K562 (cell line): ENCODE results near the gene RARA. TPM values are rescaled to one million over a fixed set of nuclear protein-coding genes. Genes with fewer than 3 reads are reported as not detected.

Experiments used
- ATAC-seq: fragments of 200-7000 bp; cut with Tn5 transposase; 3 replicates; pipeline ENCODE4 v1.9.1; 2020; ENCODE audit warnings: moderate library complexity
- Bru-seq: library from RNA; stranded (reverse); fragments of 400-500 nt; gene quantifications from one replicate; lab custom pipeline; 2021; lab: Mats Ljungman, UMichigan
- BruChase-seq, 2 experiments: library from RNA; stranded (reverse); fragments of 400-500 nt; gene quantifications; one replicate each; lab custom pipeline; 2021; lab: Mats Ljungman, UMichigan
- BruUV-seq: library from RNA; stranded (reverse); fragments of 400-500 nt; replicated peaks from 2 replicates; lab custom pipeline; 2021; lab: Mats Ljungman, UMichigan
- CTCF ChIA-PET: fragments of 300-600 bp; formaldehyde crosslinking; extraction: SDS; loops from one replicate; lab custom pipeline; 2021; ENCODE audit warnings: low intra/inter-chr PET ratio; lab: Yijun Ruan, JAX
- POLR2A ChIA-PET: fragments of 300-600, 350-650 bp; sonication (Branson Sonifier 250); formaldehyde crosslinking; extraction: SDS; loops from one replicate; lab custom pipeline; 2021; ENCODE audit warnings: antibody characterized with exemption, inconsistent platforms; lab: Yijun Ruan, JAX
- DNase-seq, 4 experiments: peaks; one replicate each; pipeline versions ENCODE4 v3.0.0 to v3.0.0-alpha.2; 2011 to 2018; ENCODE audit warnings: low spot score in 3 of 4, mixed read lengths in 3 of 4; ENCODE audit errors: extremely low read depth in 1 of 4
- FAIRE-seq: peaks from 2 replicates; lab custom pipeline; 2011; peaks lifted over from hg19 to GRCh38; lab: Jason Lieb, UNC
- H2AFZ ChIP-seq: 2 replicates; pipeline ENCODE4 v1.6.0; 2011; ENCODE audit warnings: low read depth, low read length, control low read depth, inconsistent platforms
- H3K27ac ChIP-seq: fragments of 200-600 bp; 3 replicates; pipeline ENCODE4 v1.8.0; 2011; ENCODE audit warnings: low read depth, mild to moderate bottlenecking, control low read depth, inconsistent platforms, low read length, moderate library complexity, mixed read lengths; ENCODE audit errors: extremely low read depth
- H3K27me3 ChIP-seq, 2 experiments: fragments of 300-600 bp in 1 of 2; 2 replicates in 1 of 2; 3 replicates in 1 of 2; pipeline versions ENCODE4 v1.6.0 to v1.8.0; 2011; ENCODE audit warnings: inconsistent platforms in 2 of 2, low read length in 2 of 2, mild to moderate bottlenecking in 1 of 2, mixed read lengths in 1 of 2, moderate library complexity in 1 of 2; ENCODE audit not compliant: control insufficient read depth in 2 of 2, insufficient read depth in 2 of 2
- H3K36me3 ChIP-seq: fragments of 300-600 bp; 3 replicates; pipeline ENCODE4 v1.8.0; 2011; ENCODE audit warnings: mild to moderate bottlenecking, low read length, inconsistent platforms; ENCODE audit not compliant: control insufficient read depth, insufficient read depth
- H3K4me1 ChIP-seq, 2 experiments: fragments of 200-600 bp in 1 of 2; replicated peaks in 1 of 2; 2 replicates in 1 of 2; 3 replicates in 1 of 2; pipeline versions ENCODE4 v1.5.1 to v1.8.0; 2011; ENCODE audit warnings: inconsistent platforms in 2 of 2, low read length in 2 of 2, mild to moderate bottlenecking in 1 of 2, mixed read lengths in 1 of 2, moderate library complexity in 1 of 2; ENCODE audit not compliant: control insufficient read depth in 2 of 2, insufficient read depth in 2 of 2
- H3K4me2 ChIP-seq: 2 replicates; pipeline ENCODE4 v1.6.1; 2011; ENCODE audit warnings: low read length, control low read depth, inconsistent platforms, mixed read lengths; ENCODE audit not compliant: insufficient read depth
- H3K4me3 ChIP-seq: fragments of 200-600 bp; sonication (generic), shearing (Covaris generic); 2 replicates; pipeline ENCODE4 v1.5.1; 2016; ENCODE audit warnings: control low read depth, inconsistent platforms
- H3K79me2 ChIP-seq: fragments of 200-600 bp; 3 replicates; pipeline ENCODE4 v1.8.0; 2011; ENCODE audit warnings: low read length, inconsistent platforms; ENCODE audit not compliant: control insufficient read depth, insufficient read depth
- H3K9ac ChIP-seq, 2 experiments: 2 replicates each; pipeline versions ENCODE4 v1.6.0 to v1.6.1; 2011; ENCODE audit warnings: low read depth in 2 of 2, low read length in 2 of 2, control low read depth in 1 of 2, inconsistent platforms in 1 of 2, mild to moderate bottlenecking in 1 of 2, mixed read lengths in 1 of 2; ENCODE audit not compliant: insufficient read depth in 1 of 2
- H3K9me1 ChIP-seq: one replicate; pipeline ENCODE4 v1.6.0; 2011; ENCODE audit warnings: inconsistent platforms, mild to moderate bottlenecking, low read length, moderate library complexity; ENCODE audit not compliant: control insufficient read depth, insufficient read depth
- H3K9me3 ChIP-seq: replicated peaks from 2 replicates; pipeline ENCODE4 v1.5.1; 2011; ENCODE audit warnings: low read depth, low read length, inconsistent platforms; ENCODE audit not compliant: control insufficient read depth, insufficient read depth
- H4K20me1 ChIP-seq: replicated peaks from 2 replicates; pipeline ENCODE4 v1.6.1; 2011; ENCODE audit warnings: low read length, inconsistent platforms, mixed read lengths; ENCODE audit not compliant: control insufficient read depth, insufficient read depth
- CHCHD3 ChIP-seq: fragments of 250-450 bp; sonication (Bioruptor Pico); IDR thresholded peaks from 2 replicates; pipeline ENCODE4 v2.1.2; 2022; ENCODE audit warnings: mild to moderate bottlenecking
- GTF2F1 ChIP-seq: IDR thresholded peaks from 2 replicates; pipeline ENCODE4 v1.6.1; 2011; ENCODE audit warnings: low read depth, low read length, improper control_type of control experiment
- HDAC2 ChIP-seq: fragments of 450-650 bp; IDR thresholded peaks from 2 replicates; pipeline ENCODE4 v1.6.1; 2016; ENCODE audit warnings: mild to moderate bottlenecking
- HDGF ChIP-seq: fragments of 450-650 bp; IDR thresholded peaks from 2 replicates; pipeline ENCODE4 v1.6.1; 2016
- JUND ChIP-seq, 2 experiments: IDR thresholded peaks; 2 replicates in 1 of 2; 3 replicates in 1 of 2; pipeline ENCODE4 v1.6.1; 2011; ENCODE audit warnings: borderline replicate concordance in 2 of 2, low read depth in 2 of 2, low read length in 2 of 2, improper control_type of control experiment in 1 of 2, missing biosample characterization in 1 of 2, missing genetic modification characterization in 1 of 2, missing genetic modification reagents in 1 of 2
- MEF2D ChIP-seq: conservative IDR thresholded peaks from 2 replicates; pipeline ENCODE4 v1.6.1; 2016; ENCODE audit warnings: low read depth, missing genetic modification characterization, missing compliant biosample characterization
- PURB ChIP-seq: sonication (generic); formaldehyde crosslinking; IDR thresholded peaks from 2 replicates; pipeline ENCODE4 v1.9.0; 2021; ENCODE audit warnings: low read depth, mild to moderate bottlenecking, missing genetic modification reagents
- STAT6 ChIP-seq: sonication (generic); formaldehyde crosslinking; IDR thresholded peaks from 2 replicates; pipeline ENCODE4 v1.8.1; 2023; ENCODE audit warnings: mild to moderate bottlenecking, missing genetic modification reagents
- ZBTB7A ChIP-seq: IDR thresholded peaks from 2 replicates; pipeline ENCODE4 v1.6.1; 2011; ENCODE audit warnings: low read depth, mild to moderate bottlenecking, low read length, moderate library complexity, borderline replicate concordance; ENCODE audit not compliant: control insufficient read depth
- ZNF134 ChIP-seq: fragments of 250-450 bp; sonication (Bioruptor Pico); conservative IDR thresholded peaks from 2 replicates; pipeline ENCODE4 v1.4.0; 2020
- ZNF174 ChIP-seq: fragments of 250-450 bp; sonication (Bioruptor Pico); IDR thresholded peaks from 2 replicates; pipeline ENCODE4 v1.4.0; 2020; ENCODE audit warnings: mild to moderate bottlenecking
- ZNF584 ChIP-seq: fragments of 200-800 bp; sonication (Bioruptor generic); IDR thresholded peaks from 2 replicates; pipeline ENCODE4 v1.6.1; 2016; ENCODE audit warnings: low read depth, mild to moderate bottlenecking, missing genetic modification characterization, missing compliant biosample characterization
- ZNF764 ChIP-seq: fragments of 250-450 bp; sonication (Bioruptor Pico); IDR thresholded peaks from 2 replicates; pipeline ENCODE4 v1.4.0; 2020; ENCODE audit warnings: low read depth, mild to moderate bottlenecking, moderate library complexity
- WGBS: fragments of 100-300 bp; shearing (Covaris generic); methylation state at CpG from one replicate; pipeline ENCODE4 v1.1.6; 2016; ENCODE audit warnings: low coverage, mixed read lengths; ENCODE audit not compliant: insufficient coverage; ENCODE audit errors: missing lambda C conversion rate; 5-methylcytosine and 5-hydroxymethylcytosine counted together
- in situ Hi-C: fragments of 300-500 bp; cut with MboI; formaldehyde crosslinking; loops from 4 replicates; pipeline ENCODE4 v1.15.0; 2018; ENCODE audit warnings: inconsistent platforms, mixed read lengths
- intact Hi-C: fragments of 100-400 bp; cut with micrococcal nuclease; formaldehyde crosslinking; loops from 2 replicates; pipeline ENCODE4 v1.14.2; 2022
- long read RNA-seq, 3 experiments: library from polyadenylated mRNA in 2 of 3; library from RNA in 1 of 3; unstranded in 2 of 3; stranded (forward) in 1 of 3; transcript quantifications; one replicate each; pipeline ENCODE4 v2.0.0, GENCODE V29; 2019 to 2022
- polyA minus RNA-seq, 3 experiments: library from RNA; depleted of rRNA, polyadenylated mRNA; stranded (reverse); fragments of >200 nt; gene quantifications; 2 replicates each; pipeline ENCODE4 v1.2.3, GENCODE V29; 2011
- polyA plus RNA-seq, 8 experiments: library from polyadenylated mRNA; depleted of rRNA in 4 of 8; stranded (reverse) in 5 of 8; unstranded in 3 of 8; fragments of >200 nt; fragmentation: Nextera tagmentation in 2 of 8; fragmentation: Illumina TruSeq in 1 of 8; extraction: Ambion mirVana in 2 of 8; extraction: Trizol in 1 of 8; gene quantifications; 2 replicates each; pipeline versions ENCODE4 v1.2.1 to v1.2.3, GENCODE V29; 2011 to 2014; ENCODE audit warnings: inconsistent platforms in 1 of 8, missing spikeins in 1 of 8
- total RNA-seq, 7 experiments: library from RNA; depleted of rRNA in 6 of 7; stranded (reverse); fragments of >200 nt in 6 of 7; fragmentation: Illumina TruSeq in 2 of 7; extraction: Trizol in 2 of 7; gene quantifications; 2 replicates each; pipeline versions ENCODE4 v1.2.1 to v1.2.3, GENCODE V29; 2011 to 2021; ENCODE audit warnings: low replicate concordance in 1 of 7

The RARA gene
- total RNA-seq (2011; cell fraction: chromatin; rRNA removed; ENCODE audit: low replicate concordance) = 7.6 and 15.2 TPM in 2 replicates
- 9.7 and 10.0 TPM in 2 replicates for total RNA-seq (2011; cell fraction: nucleolus; rRNA removed)
- total RNA-seq (2011; cell fraction: nucleoplasm; rRNA removed) = 5.5 and 6.0 TPM in 2 replicates
- 13.6 and 18.7 TPM in 2 replicates for total RNA-seq (2014; rRNA removed)
- 5.0 and 7.5 TPM in 2 replicates for total RNA-seq (2014; rRNA removed; fragmentation: Illumina TruSeq; extraction: Trizol)
- 7.9 and 8.3 TPM in 2 replicates for total RNA-seq (2015; rRNA removed; fragmentation: Illumina TruSeq; extraction: Trizol)
- 26.2 and 28.0 TPM in 2 replicates for total RNA-seq (2021)
- 2.7 and 3.5 TPM in 2 replicates for polyA plus RNA-seq (2011; rRNA removed)
- 1.4 and 4.5 TPM in 2 replicates for polyA plus RNA-seq (2011; cell fraction: cytosol; rRNA removed)
- polyA plus RNA-seq (2011; cell fraction: nucleus; rRNA removed) = 4.6 and 15.6 TPM in 2 replicates
- polyA plus RNA-seq (2012) = 16.2 and 25.9 TPM in 2 replicates
- 24.2 and 25.2 TPM in 2 replicates for polyA plus RNA-seq (2014; fragmentation: Illumina TruSeq; extraction: Trizol)
- polyA plus RNA-seq (2014; fragmentation: Nextera tagmentation; extraction: Ambion mirVana) = under 1 TPM; 0.10 TPM
- 12.2 and 13.0 TPM in 2 replicates for polyA plus RNA-seq (2014; rRNA removed)
- 2.8 and 4.2 TPM in 2 replicates for polyA minus RNA-seq (2011; rRNA and poly(A)+ RNA removed)
- 9.2 and 9.8 TPM in 2 replicates for polyA minus RNA-seq (2011; cell fraction: cytosol; rRNA and poly(A)+ RNA removed)
- polyA minus RNA-seq (2011; cell fraction: nucleus; rRNA and poly(A)+ RNA removed) = 3.9 and 4.2 TPM in 2 replicates
- Bru-seq, nascent RNA = percentile 65 among the genes with signal in this experiment
- percentile 58 among the genes with signal in this experiment for BruChase-seq, experiment 1, labeled RNA remaining after a 2-hour chase
- BruChase-seq, experiment 2, labeled RNA remaining after a 6-hour chase = percentile 59 among the genes with signal in this experiment
- long read RNA-seq, experiment 1, transcript RARA-202 (8 exons, 2,285 nt) = major isoform, 5 of 38 reads
- long read RNA-seq, experiment 1, partial matches to known transcripts = 29 of 38 reads
- long read RNA-seq, experiment 1, other reads (novel, unspliced or antisense) = 3 of 38 reads
- long read RNA-seq, experiment 2, transcript RARA-204 (9 exons, 2,024 nt) = major isoform, 8 of 27 reads
- long read RNA-seq, experiment 2, partial matches to known transcripts = 7 of 27 reads
- long read RNA-seq, experiment 2, other reads (novel, unspliced or antisense) = 8 of 27 reads
- long read RNA-seq, experiment 3, partial matches to known transcripts = 0 of 9 reads
- long read RNA-seq, experiment 3, other reads (novel, unspliced or antisense) = 3 of 9 reads

GRCh38 chr17:40309031-40309948 is at the start of gene RARA:
Gene RARA (plus strand): TSS chr17:40309180. CDS start chr17:40331219, 22,039 bp downstream.
- POLR2A ChIA-PET = interaction anchor here (0.5 to 3.3 kb wide), 11 partner anchors 9 to 684 kb away, joined by 3 to 23 read pairs (median 3); partner anchors contain the start of gene KRTAP3-3
- TF ChIP-seq STAT6 (CRISPR knock-in tag) (no peak), MEF2D (tag) (no peak), ZNF764 (CRISPR knock-in tag) (no peak), ZNF134 (CRISPR knock-in tag) (no peak), ZNF584 (CRISPR knock-in tag) (no peak), GTF2F1 (no peak), CHCHD3 (no peak), PURB (no peak), JUND (IDR thresholded peaks at IDR 0.05; ENCODE audit: borderline replicate concordance, low read depth, low read length) (peak; percentile 33; the same call in 1 of the 2 replicates), JUND (tag; IDR thresholded peaks at IDR 0.05; ENCODE audit: borderline replicate concordance, low read depth, low read length) (no peak; the same call in 2 of the 3 replicates), HDGF (no peak), ZBTB7A (peak; percentile 38; the same call in 1 of the 2 replicates), HDAC2 (no peak), ZNF174 (CRISPR knock-in tag) (no peak)

More at GRCh38 chr17:40309031-40309948, at the start of gene RARA:
- CTCF ChIA-PET = no interaction called here
- intact Hi-C loops (loop anchor here (5.0 to 10.0 kb wide), 2 partner anchors 33 to 226 kb away; no protein-coding TSS in a partner anchor), in situ Hi-C loops (no loop called here)
- 9% methylated on average over 20 of the region's 20 CpGs for WGBS
- Histone ChIP-seq H2AFZ (peak within 1 kb of the TSS; percentile 81), H3K4me3 (peak within 1 kb of the TSS; percentile 22; the same call in 1 of the 2 replicates), H3K79me2 (no peaks in the 10 kb centered on the region; the same call in 2 of the 3 replicates), H3K27me3 (no peaks in the 10 kb centered on the region), H3K9me1 (no peaks in the 10 kb centered on the region), H3K9ac (peak within 1 kb of the TSS; percentile 33 to 85), H3K36me3 (peaks cover 8% of the 10 kb centered on the region; the same call in 2 of the 3 replicates), H3K9me3 (no peaks in the 10 kb centered on the region), H3K27ac (peak within 1 kb of the TSS; percentile 49; the same call in 2 of the 3 replicates), H3K4me1 (peaks cover 35 to 43% of the 10 kb centered on the region in 2 experiments), H4K20me1 (no peaks in the 10 kb centered on the region), H3K4me2 (peak within 1 kb of the TSS; percentile 74)
- FAIRE-seq = no peak
- peak; percentile 49 to 66 (median 56) for DNase-seq
- BruUV-seq = no TSS peak
- ATAC-seq = peak; percentile 80
